ENCODE measurements around the gene CACNA1C. TPM values are rescaled to one million over a fixed set of nuclear protein-coding genes. Genes with fewer than 3 reads are reported as not detected.

CACNA1C gene
- polyA plus RNA-seq, 2 donors = 2.1 to 2.5 TPM

DNA sequence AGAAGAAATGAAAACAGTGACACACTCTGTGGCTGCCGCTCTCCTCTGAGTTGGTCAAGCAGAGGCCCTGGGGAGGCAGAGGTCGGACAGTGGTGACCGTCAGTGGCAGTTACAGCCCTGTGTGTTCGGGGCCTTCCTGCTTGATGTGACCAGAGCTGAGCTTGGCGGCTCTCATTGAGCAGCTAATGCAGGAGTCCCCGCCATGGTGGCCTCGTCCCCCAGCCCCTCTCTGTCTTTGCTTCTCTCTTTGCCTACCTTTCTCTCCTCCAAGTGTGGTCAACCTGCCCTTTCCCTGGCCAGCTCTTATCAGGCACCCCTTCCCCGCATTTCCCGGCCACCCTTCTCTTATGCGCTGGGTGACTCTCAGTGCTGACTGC, 362.8 kb downstream of the CACNA1C start:
- WGBS, 2 donors = 84 to 85% methylated on average over 10 of the region's 10 CpGs
- no peak overlapping the region for H3K27ac ChIP-seq (ENCODE audit: low read depth in 2 of 2, low read length in 1 of 2)
- H3K4me3 ChIP-seq (ENCODE audit: low read depth in 1 of 2, low read length in 2 of 2) = no peak overlapping the region
- no peaks in the 10 kb centered on the region for H3K9me3 ChIP-seq (ENCODE audit: control insufficient read depth in 2 of 2, insufficient read depth in 1 of 2, low read depth in 1 of 2, low read length in 1 of 2)
- H3K36me3 ChIP-seq (ENCODE audit: control insufficient read depth in 2 of 2, insufficient read depth in 2 of 2, low read length in 1 of 2) = no peaks in the 10 kb centered on the region
- H3K4me1 ChIP-seq (ENCODE audit: control insufficient read depth in 2 of 2, insufficient read depth in 2 of 2, low read length in 1 of 2) = no peaks in the 10 kb centered on the region
- no peaks in the 10 kb centered on the region for H3K27me3 ChIP-seq (ENCODE audit: control insufficient read depth in 1 of 2, insufficient read depth in 2 of 2, low read length in 2 of 2)

DNA sequence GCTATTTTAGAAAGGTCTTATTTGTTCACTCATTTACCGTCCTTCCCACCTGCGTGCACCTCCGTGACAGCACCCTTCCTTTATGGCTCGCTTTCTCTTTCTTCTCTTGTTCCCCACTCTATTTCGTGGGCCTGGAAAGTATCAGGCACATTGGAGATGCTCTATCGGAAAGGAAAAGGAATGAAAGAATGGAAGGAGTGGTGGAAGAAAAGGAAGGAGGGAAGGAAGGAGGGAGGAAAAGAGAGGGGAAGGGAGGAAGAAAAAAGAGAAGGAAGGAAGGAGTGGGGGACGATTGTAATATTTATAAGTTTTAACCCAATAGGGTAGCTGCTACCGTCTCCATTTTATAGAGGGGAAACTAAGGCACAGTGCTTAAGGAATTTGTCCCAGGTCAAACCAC, 363.4 kb downstream of the CACNA1C start:
- 80 to 83% methylated on average over 8 of the region's 8 CpGs for WGBS, 2 donors

DNA sequence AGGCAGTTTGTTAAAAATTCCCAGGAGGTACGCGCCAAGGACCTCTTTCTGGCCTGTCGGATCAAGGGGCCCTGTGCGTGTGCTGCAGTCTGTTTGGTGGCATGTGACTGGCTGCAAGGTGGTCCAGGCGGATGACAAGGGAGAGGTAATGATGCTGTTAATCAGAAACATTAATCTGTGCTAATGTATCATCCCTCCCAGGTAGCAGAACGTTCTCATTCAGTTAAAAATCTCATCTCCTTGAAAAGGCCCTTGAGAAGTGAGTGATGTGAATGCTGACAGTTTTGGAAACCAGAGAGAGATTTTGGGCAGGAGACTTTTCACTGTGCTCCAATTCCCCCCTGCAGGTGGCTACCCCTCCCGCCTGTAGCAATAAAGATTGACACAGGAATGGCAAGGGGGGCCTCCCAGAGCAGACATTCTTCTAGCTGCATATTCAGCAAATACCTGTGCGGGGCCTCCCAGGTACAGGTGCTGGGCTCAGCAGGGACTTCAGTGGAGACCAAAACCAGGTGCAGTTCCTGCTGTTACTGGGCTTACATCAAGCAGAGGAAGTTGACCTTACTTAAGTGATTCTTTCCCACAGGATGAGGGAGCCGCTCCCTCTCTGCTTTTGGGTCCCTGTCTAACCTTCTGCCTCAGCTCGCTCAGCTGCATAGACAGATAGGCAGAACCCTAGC, 364.8 kb downstream of the CACNA1C start:
- WGBS, 2 donors = 89% methylated on average over 10 of the region's 10 CpGs
- Histone ChIP-seq H3K36me3 (ENCODE audit: control insufficient read depth in 2 of 2, insufficient read depth in 2 of 2, low read length in 1 of 2) (no peaks in the 10 kb centered on the region), H3K27ac (ENCODE audit: low read depth in 2 of 2, low read length in 1 of 2) (no peak overlapping the region), H3K4me1 (ENCODE audit: control insufficient read depth in 2 of 2, insufficient read depth in 2 of 2, low read length in 1 of 2) (no peaks in the 10 kb centered on the region), H3K9me3 (ENCODE audit: control insufficient read depth in 2 of 2, insufficient read depth in 1 of 2, low read depth in 1 of 2, low read length in 1 of 2) (no peaks in the 10 kb centered on the region), H3K4me3 (ENCODE audit: low read depth in 1 of 2, low read length in 2 of 2) (no peak overlapping the region), H3K27me3 (ENCODE audit: control insufficient read depth in 1 of 2, insufficient read depth in 2 of 2, low read length in 2 of 2) (no peaks in the 10 kb centered on the region)

More for the DNA sequence above, 363.4 kb downstream of the CACNA1C start:
- no peaks in the 10 kb centered on the region for H3K4me1 ChIP-seq (ENCODE audit: control insufficient read depth in 2 of 2, insufficient read depth in 2 of 2, low read length in 1 of 2)
- no peak overlapping the region for H3K27ac ChIP-seq (ENCODE audit: low read depth in 2 of 2, low read length in 1 of 2)
- H3K27me3 ChIP-seq (ENCODE audit: control insufficient read depth in 1 of 2, insufficient read depth in 2 of 2, low read length in 2 of 2) = no peaks in the 10 kb centered on the region
- no peaks in the 10 kb centered on the region for H3K9me3 ChIP-seq (ENCODE audit: control insufficient read depth in 2 of 2, insufficient read depth in 1 of 2, low read depth in 1 of 2, low read length in 1 of 2)
- H3K4me3 ChIP-seq (ENCODE audit: low read depth in 1 of 2, low read length in 2 of 2) = no peak overlapping the region
- H3K36me3 ChIP-seq (ENCODE audit: control insufficient read depth in 2 of 2, insufficient read depth in 2 of 2, low read length in 1 of 2) = no peaks in the 10 kb centered on the region

GRCh38 chr12:2418579-2418978, 365.8 kb downstream of the CACNA1C start:
- Histone ChIP-seq H3K27ac (ENCODE audit: low read depth in 2 of 2, low read length in 1 of 2) (no peak overlapping the region), H3K36me3 (ENCODE audit: control insufficient read depth in 2 of 2, insufficient read depth in 2 of 2, low read length in 1 of 2) (no peaks in the 10 kb centered on the region), H3K4me1 (ENCODE audit: control insufficient read depth in 2 of 2, insufficient read depth in 2 of 2, low read length in 1 of 2) (no peaks in the 10 kb centered on the region), H3K27me3 (ENCODE audit: control insufficient read depth in 1 of 2, insufficient read depth in 2 of 2, low read length in 2 of 2) (no peaks in the 10 kb centered on the region), H3K4me3 (ENCODE audit: low read depth in 1 of 2, low read length in 2 of 2) (no peak overlapping the region), H3K9me3 (ENCODE audit: control insufficient read depth in 2 of 2, insufficient read depth in 1 of 2, low read depth in 1 of 2, low read length in 1 of 2) (no peaks in the 10 kb centered on the region)
- WGBS, 2 donors = 78 to 80% methylated on average over 2 of the region's 2 CpGs

DNA sequence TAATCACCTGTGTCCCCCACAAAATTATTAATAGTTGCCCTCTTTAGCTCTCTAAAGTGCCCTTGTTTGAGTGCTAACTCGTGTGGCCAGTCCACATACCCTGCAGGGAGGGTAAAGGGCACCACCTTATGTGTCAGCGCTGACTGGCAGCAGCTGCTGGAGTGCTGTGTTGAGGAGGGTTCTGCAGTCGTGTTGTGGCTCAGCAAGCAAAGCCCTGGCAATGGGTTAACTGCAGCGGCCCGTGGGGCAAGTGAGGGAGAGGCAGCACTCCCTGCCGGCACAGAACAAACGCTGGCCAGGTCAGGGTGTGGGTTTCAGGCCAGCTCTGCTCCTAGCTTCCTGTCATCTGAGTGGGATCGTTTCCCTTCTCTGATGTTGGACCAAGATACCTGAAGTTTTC, 369.8 kb downstream of the CACNA1C start:
- no peak overlapping the region for H3K4me3 ChIP-seq (ENCODE audit: low read depth in 1 of 2, low read length in 2 of 2)
- H3K27me3 ChIP-seq (ENCODE audit: control insufficient read depth in 1 of 2, insufficient read depth in 2 of 2, low read length in 2 of 2) = no peaks in the 10 kb centered on the region
- H3K4me1 ChIP-seq (ENCODE audit: control insufficient read depth in 2 of 2, insufficient read depth in 2 of 2, low read length in 1 of 2) = no peaks in the 10 kb centered on the region
- H3K36me3 ChIP-seq (ENCODE audit: control insufficient read depth in 2 of 2, insufficient read depth in 2 of 2, low read length in 1 of 2) = no peaks in the 10 kb centered on the region
- 50% methylated on average over 8 of the region's 8 CpGs for WGBS, 2 donors
- no peaks in the 10 kb centered on the region for H3K9me3 ChIP-seq (ENCODE audit: control insufficient read depth in 2 of 2, insufficient read depth in 1 of 2, low read depth in 1 of 2, low read length in 1 of 2)
- no peak overlapping the region for H3K27ac ChIP-seq (ENCODE audit: low read depth in 2 of 2, low read length in 1 of 2)

- no peak overlapping the region for H3K27ac ChIP-seq (ENCODE audit: low read depth in 2 of 2, low read length in 1 of 2)
- H3K4me3 ChIP-seq (ENCODE audit: low read depth in 1 of 2, low read length in 2 of 2) = no peak overlapping the region
- no peaks in the 10 kb centered on the region for H3K27me3 ChIP-seq (ENCODE audit: control insufficient read depth in 1 of 2, insufficient read depth in 2 of 2, low read length in 2 of 2)
- WGBS, 2 donors = 61 to 77% methylated on average over 4 of the region's 4 CpGs
- no peaks in the 10 kb centered on the region for H3K9me3 ChIP-seq (ENCODE audit: control insufficient read depth in 2 of 2, insufficient read depth in 1 of 2, low read depth in 1 of 2, low read length in 1 of 2)
- H3K4me1 ChIP-seq (ENCODE audit: control insufficient read depth in 2 of 2, insufficient read depth in 2 of 2, low read length in 1 of 2) = no peaks in the 10 kb centered on the region
- no peaks in the 10 kb centered on the region for H3K36me3 ChIP-seq (ENCODE audit: control insufficient read depth in 2 of 2, insufficient read depth in 2 of 2, low read length in 1 of 2)
Observed at GRCh38 chr12:2429032-2429431, 376.2 kb downstream of the CACNA1C start.

- no peak overlapping the region for H3K4me3 ChIP-seq (ENCODE audit: low read depth in 1 of 2, low read length in 2 of 2)
- 33 to 38% methylated on average over 1 of the region's 1 CpG for WGBS, 2 donors
- H3K9me3 ChIP-seq (ENCODE audit: control insufficient read depth in 2 of 2, insufficient read depth in 1 of 2, low read depth in 1 of 2, low read length in 1 of 2) = no peaks in the 10 kb centered on the region
- H3K36me3 ChIP-seq (ENCODE audit: control insufficient read depth in 2 of 2, insufficient read depth in 2 of 2, low read length in 1 of 2) = no peaks in the 10 kb centered on the region
- no peaks in the 10 kb centered on the region for H3K27me3 ChIP-seq (ENCODE audit: control insufficient read depth in 1 of 2, insufficient read depth in 2 of 2, low read length in 2 of 2)
- no peak overlapping the region for H3K27ac ChIP-seq (ENCODE audit: low read depth in 2 of 2, low read length in 1 of 2)
- H3K4me1 ChIP-seq (ENCODE audit: control insufficient read depth in 2 of 2, insufficient read depth in 2 of 2, low read length in 1 of 2) = no peaks in the 10 kb centered on the region
Observed at GRCh38 chr12:2431810-2432209, 379.0 kb downstream of the CACNA1C start.

- Histone ChIP-seq H3K4me3 (ENCODE audit: low read depth in 1 of 2, low read length in 2 of 2) (no peak overlapping the region), H3K27me3 (ENCODE audit: control insufficient read depth in 1 of 2, insufficient read depth in 2 of 2, low read length in 2 of 2) (no peaks in the 10 kb centered on the region), H3K27ac (ENCODE audit: low read depth in 2 of 2, low read length in 1 of 2) (no peak overlapping the region), H3K36me3 (ENCODE audit: control insufficient read depth in 2 of 2, insufficient read depth in 2 of 2, low read length in 1 of 2) (no peaks in the 10 kb centered on the region), H3K9me3 (ENCODE audit: control insufficient read depth in 2 of 2, insufficient read depth in 1 of 2, low read depth in 1 of 2, low read length in 1 of 2) (no peaks in the 10 kb centered on the region), H3K4me1 (ENCODE audit: control insufficient read depth in 2 of 2, insufficient read depth in 2 of 2, low read length in 1 of 2) (no peaks in the 10 kb centered on the region)
- 83% methylated on average over 5 of the region's 5 CpGs for WGBS, 2 donors
Observed at GRCh38 chr12:2432856-2433255, 380.1 kb downstream of the CACNA1C start.

GRCh38 chr12:2435511-2435910, 382.7 kb downstream of the CACNA1C start:
- no peaks in the 10 kb centered on the region for H3K27me3 ChIP-seq (ENCODE audit: control insufficient read depth in 1 of 2, insufficient read depth in 2 of 2, low read length in 2 of 2)
- 79 to 85% methylated on average over 11 of the region's 11 CpGs for WGBS, 2 donors
- H3K27ac ChIP-seq (ENCODE audit: low read depth in 2 of 2, low read length in 1 of 2) = no peak overlapping the region
- no peaks in the 10 kb centered on the region for H3K9me3 ChIP-seq (ENCODE audit: control insufficient read depth in 2 of 2, insufficient read depth in 1 of 2, low read depth in 1 of 2, low read length in 1 of 2)
- H3K36me3 ChIP-seq (ENCODE audit: control insufficient read depth in 2 of 2, insufficient read depth in 2 of 2, low read length in 1 of 2) = no peaks in the 10 kb centered on the region
- H3K4me1 ChIP-seq (ENCODE audit: control insufficient read depth in 2 of 2, insufficient read depth in 2 of 2, low read length in 1 of 2) = peaks cover 0 to 3% of the 10 kb centered on the region in 2 donors
- H3K4me3 ChIP-seq (ENCODE audit: low read depth in 1 of 2, low read length in 2 of 2) = no peak overlapping the region

GRCh38 chr12:2439332-2440100, 386.7 kb downstream of the CACNA1C start:
- WGBS, 2 donors = 55 to 63% methylated on average over 11 of the region's 11 CpGs
- Histone ChIP-seq H3K36me3 (ENCODE audit: control insufficient read depth in 2 of 2, insufficient read depth in 2 of 2, low read length in 1 of 2) (no peaks in the 10 kb centered on the region), H3K4me1 (ENCODE audit: control insufficient read depth in 2 of 2, insufficient read depth in 2 of 2, low read length in 1 of 2) (peaks cover 0 to 3% of the 10 kb centered on the region in 2 donors), H3K27ac (ENCODE audit: low read depth in 2 of 2, low read length in 1 of 2) (no peak overlapping the region), H3K9me3 (ENCODE audit: control insufficient read depth in 2 of 2, insufficient read depth in 1 of 2, low read depth in 1 of 2, low read length in 1 of 2) (no peaks in the 10 kb centered on the region), H3K4me3 (ENCODE audit: low read depth in 1 of 2, low read length in 2 of 2) (no peak overlapping the region), H3K27me3 (ENCODE audit: control insufficient read depth in 1 of 2, insufficient read depth in 2 of 2, low read length in 2 of 2) (no peaks in the 10 kb centered on the region)

All from esophagus (tissue), 2 donors.